Stimulated activated CD8-positive, alpha-beta memory T cell treated with anti-CD3 and anti-CD28 coated beads, Interleukin-2, amount 100 ng/mL, for 48 hours (primary cell): Measurements from ENCODE around the gene GOLGA6L2.
"Not testable (repeated sequence)": the region's sequence is repeated elsewhere in the genome, so short reads cannot be mapped to it uniquely, and the experiment has no call there.

Experiments used
- DNase-seq, 2 donors: peaks; one replicate each; pipeline ENCODE4 v3.0.0-alpha.2; 2020; ENCODE audit warnings: low read depth in 2 of 2

The GOLGA6L2 gene, protein sequence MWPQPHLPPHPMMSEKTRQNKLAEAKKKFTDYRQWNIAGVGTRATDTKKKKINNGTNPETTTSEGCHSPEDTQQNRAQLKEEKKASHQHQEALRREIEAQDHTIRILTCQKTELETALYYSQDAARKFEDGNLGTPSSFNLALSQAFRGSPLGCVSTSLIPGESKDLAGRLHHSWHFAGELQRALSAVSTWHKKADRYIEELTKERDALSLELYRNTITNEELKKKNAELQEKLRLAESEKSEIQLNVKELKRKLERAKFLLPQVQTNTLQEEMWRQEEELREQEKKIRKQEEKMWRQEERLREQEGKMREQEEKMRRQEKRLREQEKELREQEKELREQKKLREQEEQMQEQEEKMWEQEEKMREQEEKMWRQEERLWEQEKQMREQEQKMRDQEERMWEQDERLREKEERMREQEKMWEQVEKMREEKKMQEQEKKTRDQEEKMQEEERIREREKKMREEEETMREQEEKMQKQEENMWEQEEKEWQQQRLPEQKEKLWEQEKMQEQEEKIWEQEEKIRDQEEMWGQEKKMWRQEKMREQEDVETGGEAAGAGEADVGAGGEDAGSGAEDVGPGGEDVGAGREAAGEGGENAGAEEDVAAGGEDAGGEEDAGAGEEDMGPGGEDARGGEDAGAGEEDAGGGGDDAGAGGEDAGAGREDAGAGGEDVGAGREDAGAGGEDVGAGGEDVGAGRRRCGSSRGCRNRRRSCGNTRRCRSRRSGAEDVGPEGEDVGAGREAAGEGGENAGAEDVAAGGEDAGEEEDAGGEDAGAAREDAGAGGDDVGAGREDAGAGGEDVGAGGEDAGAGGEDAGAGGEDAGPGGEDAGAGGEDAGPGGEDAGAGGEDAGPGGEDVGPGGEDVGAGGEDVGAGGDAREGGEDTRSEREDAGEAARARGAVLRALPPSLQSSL

GRCh38 chr15:23447107-23447500, at the start of gene GOLGA6L2:
TSS of gene GOLGA6L2 (minus strand) at chr15:23447243. CDS start at chr15:23447181, 62 bp downstream.
- peak in 1 of 2 donors; percentile 3 for DNase-seq

GRCh38 chr15:23484870-23485269, 37.8 kb upstream of the GOLGA6L2 start:
- DNase-seq: no peak

DNA sequence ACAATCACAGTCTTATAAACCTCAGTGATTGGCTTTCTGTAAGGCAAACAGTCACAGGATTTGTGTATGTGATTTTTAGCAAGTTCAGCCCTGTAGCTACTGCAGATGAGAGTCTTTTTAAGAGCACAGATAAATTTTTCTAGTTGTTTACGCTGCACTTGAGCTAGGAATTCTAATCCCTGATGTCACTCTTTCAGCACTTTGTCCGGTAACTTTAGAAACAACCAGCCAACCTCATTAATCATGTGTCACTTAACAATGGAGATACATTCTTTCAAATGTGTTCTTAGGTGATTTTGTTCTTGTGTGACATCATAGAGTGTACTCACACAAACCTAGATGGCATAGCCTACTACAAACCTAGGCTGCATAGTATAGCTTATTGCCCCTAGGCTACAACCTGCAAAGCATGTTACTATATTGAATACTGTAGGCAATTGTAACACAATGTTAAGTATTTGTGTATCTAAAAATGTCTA, 36.8 kb upstream of the GOLGA6L2 start:
- no peak for DNase-seq

GRCh38 chr15:23482764-23483489, 35.9 kb upstream of the GOLGA6L2 start:
- DNase-seq: no peak

DNA sequence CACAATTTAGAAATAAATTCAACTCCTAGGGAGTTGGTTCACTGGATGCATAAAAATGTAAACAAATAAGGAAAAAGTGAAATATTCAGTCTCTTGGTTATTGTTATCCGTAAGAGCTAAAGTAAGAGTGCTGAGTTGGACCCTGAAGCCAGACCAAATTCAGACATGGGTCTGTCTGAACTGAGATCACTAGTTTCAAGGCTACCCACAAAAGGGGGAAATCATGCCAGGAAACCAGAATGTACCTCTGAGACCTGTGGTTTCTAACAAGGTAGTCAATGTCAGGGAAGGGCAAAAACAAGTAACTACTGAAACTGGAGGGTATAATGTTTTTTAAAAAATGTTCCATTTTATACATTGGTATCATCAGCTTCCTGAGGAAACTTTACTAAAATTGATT, 35.2 kb upstream of the GOLGA6L2 start:
- no peak for DNase-seq

DNA sequence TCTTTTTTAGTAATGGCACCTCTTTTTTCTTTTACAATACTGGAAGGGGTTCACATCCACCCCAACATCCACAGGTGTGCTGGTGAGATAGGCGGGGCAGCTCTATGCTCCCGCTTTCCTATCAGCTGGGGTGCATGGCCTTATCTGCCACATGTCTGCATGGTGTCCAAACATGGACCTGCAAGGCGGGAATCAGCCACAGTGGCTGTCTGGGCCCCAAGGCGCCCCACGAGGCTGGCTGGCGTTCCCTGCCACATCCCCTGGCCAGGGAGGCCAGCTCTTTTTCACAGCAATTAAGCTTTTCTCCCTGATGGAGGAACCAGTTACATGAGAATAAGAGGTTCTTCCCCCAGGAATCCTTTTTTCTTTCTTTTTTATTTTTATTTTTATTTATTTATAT, 30.9 kb upstream of the GOLGA6L2 start:
- DNase-seq: no peak

- DNase-seq: no peak
Observed at GRCh38 chr15:23472678-23473077, 25.6 kb upstream of the GOLGA6L2 start.

GRCh38 chr15:23472033-23472432, 25.0 kb upstream of the GOLGA6L2 start:
- DNase-seq: no peak

GRCh38 chr15:23467110-23467600, 20.1 kb upstream of the GOLGA6L2 start:
- no peak for DNase-seq

GRCh38 chr15:23457890-23458289, 10.8 kb upstream of the GOLGA6L2 start:
- no peak for DNase-seq

DNA sequence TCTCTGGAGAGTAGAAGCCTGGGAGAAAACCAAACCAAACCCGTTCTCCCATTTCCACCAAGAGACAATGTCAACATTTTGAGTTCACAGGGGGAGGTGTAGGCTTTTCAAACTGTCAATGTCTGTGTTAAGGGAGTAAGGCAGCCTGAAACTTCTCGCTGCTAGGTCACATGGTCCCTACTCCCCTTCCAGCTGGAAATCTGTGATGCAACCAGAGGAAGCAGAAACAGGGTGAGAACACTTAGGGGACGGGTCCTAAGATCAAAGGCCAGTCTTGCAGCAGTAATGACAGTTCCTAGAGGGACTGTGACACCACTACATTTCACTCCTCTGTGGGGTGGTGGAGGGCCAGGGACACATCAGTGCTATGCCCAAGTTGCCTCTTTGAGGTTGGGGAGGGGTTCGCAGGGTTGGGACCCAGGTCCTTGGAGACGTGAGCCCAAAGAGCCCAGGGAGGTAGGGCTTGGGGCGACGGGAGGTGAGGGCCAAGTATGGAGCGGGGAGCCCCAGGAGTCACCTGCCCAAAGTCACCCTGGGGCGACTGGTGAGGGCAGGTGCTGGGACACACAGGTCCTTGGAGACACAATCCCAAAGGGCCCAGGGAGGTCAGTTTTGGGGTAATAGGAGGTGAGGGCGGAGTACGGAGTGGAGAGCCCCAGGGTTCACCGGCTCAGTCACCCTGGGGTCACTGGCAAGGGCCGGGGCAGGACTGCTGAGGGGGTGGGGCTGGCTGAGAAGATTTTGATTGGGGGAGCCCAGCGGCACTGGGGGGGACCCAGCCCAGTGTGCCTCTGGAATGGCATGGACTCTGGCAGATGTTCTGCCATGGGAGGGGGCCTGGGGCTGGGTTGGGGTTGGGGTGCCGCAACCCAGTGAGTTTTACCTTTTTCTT, 582 bp downstream of the GOLGA6L2 start:
- DNase-seq: no peak

GRCh38 chr15:23444269-23444668, 2.8 kb downstream of the GOLGA6L2 start:
- DNase-seq: no peak

- DNase-seq: no peak
Observed at GRCh38 chr15:23441204-23441603, 5.8 kb downstream of the GOLGA6L2 start.

DNA sequence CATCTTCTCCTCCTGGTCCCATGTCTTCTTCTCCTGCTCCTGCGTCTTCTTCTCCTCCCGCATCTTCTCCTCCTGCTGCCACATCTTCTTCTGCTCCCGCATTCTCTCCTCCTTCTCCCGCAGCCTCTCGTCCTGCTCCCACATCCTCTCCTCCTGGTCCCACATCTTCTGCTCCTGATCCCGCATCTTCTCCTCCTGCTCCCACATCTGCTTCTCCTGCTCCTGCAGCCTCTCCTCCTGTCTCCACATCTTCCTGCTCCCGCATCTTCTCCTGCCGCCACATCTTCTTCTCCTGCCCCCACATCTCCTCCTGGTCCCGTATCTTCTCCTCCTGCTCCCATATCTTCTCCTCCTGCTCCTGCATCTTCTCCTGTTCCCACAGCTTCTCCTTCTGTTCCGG, 6.4 kb downstream of the GOLGA6L2 start:
- no peak for DNase-seq

DNA sequence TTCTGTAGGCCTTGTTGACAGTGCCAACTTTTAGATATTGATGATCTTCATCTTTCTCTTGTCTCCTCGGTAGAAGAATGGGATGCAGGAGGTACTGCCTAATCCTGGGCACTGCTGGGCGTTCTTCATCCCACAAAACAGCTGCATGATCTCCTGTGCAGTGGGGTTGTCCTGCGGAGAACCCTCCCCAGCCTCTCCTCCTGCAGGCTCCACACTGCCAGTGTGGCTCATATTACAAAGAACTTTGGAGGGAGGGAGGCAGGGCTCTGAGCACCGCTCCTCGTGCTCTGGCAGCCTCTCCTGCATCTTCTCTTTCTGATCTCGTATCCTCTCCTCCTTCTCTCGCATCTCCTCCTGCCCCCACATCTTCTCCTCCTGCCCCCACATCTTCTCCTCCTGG, 7.5 kb downstream of the GOLGA6L2 start:
- no peak for DNase-seq

DNA sequence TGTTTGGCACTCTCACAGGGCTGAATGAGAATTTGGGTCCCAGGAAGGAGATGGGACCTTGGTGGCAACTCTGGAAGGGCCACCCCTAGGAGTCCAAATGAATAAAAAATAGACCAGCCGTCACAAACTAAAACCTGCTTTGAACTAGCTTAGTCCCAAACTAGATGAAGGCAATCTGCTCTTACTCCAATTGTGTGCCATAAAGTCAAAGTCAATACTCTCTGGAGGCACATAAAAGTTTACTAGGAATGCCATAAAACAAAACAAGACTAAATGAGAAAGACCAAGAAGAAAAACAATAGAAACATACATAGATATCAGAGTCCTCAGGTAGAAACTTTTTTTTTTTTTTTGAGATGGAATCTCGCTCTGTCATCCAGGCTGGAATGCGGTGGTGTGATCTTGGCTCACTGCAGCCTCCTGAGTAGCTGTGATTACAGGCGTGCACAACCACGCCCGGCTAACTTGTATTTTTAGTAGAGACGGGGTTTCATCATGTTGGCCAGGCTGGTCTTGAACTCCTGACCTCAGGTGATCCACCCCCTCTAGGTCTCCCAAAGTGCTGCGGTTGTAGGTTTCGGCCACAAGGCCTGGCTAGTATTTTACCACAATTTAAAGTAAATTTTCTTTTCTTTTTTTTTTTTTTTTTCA, 8.1 kb downstream of the GOLGA6L2 start:
- DNase-seq: no peak

DNA sequence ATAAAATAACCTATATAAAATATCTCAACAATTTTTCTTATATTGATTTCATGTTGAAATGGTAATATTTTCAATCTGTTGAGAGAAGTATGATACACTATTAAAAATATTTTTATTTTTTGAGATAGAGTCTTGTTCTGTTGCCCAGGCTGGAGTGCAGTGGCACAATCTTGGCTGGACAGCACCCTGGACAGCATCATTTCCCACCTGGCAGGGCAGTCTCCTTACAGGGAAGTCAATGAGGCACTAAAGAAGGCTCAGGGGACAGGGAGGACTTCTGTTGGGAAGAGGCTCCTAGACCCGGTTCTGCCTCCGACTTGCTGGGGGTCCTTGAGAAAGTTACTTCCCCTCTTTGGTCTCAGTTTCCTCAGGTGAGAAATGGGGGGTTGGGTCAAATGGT, 9.4 kb downstream of the GOLGA6L2 start:
- no peak for DNase-seq

GRCh38 chr15:23437146-23437545, 9.9 kb downstream of the GOLGA6L2 start:
- DNase-seq: no peak

GRCh38 chr15:23436421-23436820, 10.6 kb downstream of the GOLGA6L2 start:
- DNase-seq: no peak

DNA sequence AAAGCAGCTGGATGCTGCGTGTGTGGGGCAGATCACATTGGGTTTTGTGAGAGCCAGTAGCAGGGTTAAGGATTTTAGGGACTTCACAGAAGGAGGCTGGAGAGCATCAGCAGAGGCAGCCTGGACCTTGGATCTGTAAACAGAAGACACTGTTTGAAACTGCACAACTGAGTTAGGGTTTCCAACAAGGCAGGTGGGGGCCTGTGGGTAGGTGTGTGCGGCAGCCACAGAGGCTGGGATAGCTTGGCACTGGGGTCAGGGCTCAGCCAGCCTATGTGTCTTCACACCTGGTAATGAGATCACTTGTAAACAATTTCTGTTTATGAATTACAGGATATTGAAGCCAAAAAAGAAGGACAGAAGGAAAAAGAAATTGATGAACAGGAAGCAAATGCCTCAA, 12.3 kb downstream of the GOLGA6L2 start:
- not testable (repeated sequence) for DNase-seq
